ENCODE results near the gene EDEM3. TPM values are rescaled to one million over a fixed set of nuclear protein-coding genes. Genes with fewer than 3 reads are reported as not detected.
A peak's percentile ranks its signal among the peaks of the same experiment; 100 is the strongest.

The EDEM3 gene
- total RNA-seq, 1 experiment from 2014 or later: 33.3 TPM

- no peak for DNase-seq (ENCODE audit: low read depth)
Observed at GRCh38 chr1:184672013-184672726, 82.5 kb downstream of the EDEM3 start.

DNA sequence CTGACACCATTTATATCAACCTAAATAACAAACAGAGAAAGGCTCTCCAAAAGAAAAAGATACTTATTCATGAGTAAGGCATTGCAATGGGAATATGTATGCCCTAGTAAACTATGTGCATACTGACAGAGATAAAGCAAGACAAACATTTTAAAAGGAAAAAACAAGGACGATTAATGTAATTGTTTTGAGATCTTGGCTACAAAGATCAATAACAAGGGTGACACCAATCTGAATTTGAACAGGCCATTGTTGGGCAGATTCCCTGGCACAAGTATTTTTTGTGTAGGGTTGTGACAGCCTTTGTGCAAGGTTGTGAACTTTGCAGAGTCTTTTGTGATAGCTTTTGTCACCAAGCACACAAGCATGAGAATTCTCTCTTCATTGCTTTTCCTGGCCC, 85.3 kb downstream of the EDEM3 start:
- no peak for DNase-seq (ENCODE audit: low read depth)

DNA sequence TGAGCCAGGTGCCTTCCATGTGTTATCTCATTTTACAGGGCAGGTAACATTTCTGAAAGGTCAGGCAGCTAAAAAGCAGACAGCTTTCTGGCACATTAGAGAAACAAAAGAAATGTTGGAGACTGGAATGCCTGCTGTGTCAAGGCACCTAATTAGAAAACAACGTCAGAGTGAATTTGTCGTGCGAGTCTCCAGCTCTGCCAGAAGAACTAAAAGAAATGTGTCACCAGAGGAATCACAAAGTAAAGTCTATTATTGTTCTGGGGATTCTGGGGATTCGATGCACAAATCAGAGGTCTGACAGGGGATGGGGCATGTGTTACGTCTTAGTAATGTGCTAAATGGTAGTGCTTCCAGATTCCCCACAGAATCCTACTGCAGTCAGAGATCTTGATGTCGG, 89.3 kb downstream of the EDEM3 start:
- no peak for DNase-seq (ENCODE audit: low read depth)

DNA sequence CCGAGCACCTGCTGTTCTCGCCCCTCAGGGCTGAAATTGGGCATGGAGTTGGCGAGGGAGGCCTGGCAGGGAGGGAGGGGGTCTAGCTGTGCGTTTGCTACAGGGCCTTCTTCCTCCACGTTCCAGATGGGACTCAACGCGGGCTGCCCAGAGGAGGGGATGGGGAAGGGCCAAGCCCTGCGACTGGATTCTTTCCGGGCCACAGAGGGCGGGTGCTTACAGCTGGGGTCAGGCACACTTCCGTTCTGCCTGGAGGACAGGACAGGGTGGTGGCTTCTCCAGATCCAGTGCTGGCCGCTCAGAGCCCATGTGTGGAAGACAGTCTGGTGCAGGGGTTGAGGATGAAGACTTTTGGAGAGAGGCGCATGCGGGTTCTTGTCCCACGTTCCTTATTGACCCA, 90.0 kb downstream of the EDEM3 start:
- no peak for DNase-seq (ENCODE audit: low read depth)

GRCh38 chr1:184664042-184664660, 90.5 kb downstream of the EDEM3 start:
- peak; percentile 59 for DNase-seq (ENCODE audit: low read depth)

DNA sequence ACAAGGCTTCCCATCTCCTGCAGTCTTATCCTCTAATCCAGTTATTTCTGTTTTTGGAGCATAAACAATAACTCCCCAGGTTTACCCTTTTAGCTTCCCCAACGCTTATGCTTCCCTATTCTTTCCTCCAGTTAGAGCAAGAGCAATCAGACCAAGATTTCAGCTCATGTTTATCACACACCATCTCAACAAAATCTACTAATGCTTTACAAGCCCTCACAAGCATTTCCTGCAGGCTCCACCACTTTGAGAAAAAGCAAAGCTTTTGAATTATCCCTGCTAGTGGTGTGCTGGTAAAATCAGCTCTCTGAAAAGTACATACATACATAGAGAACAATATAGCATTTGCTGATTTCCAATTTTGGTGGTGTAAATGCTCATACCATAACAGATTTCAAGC, 92.9 kb downstream of the EDEM3 start:
- DNase-seq (ENCODE audit: low read depth): no peak

- no peak for DNase-seq (ENCODE audit: low read depth)
Observed at GRCh38 chr1:184660462-184661191, 94.0 kb downstream of the EDEM3 start.

GRCh38 chr1:184658055-184658454, 96.6 kb downstream of the EDEM3 start:
- DNase-seq (ENCODE audit: low read depth): no peak

DNA sequence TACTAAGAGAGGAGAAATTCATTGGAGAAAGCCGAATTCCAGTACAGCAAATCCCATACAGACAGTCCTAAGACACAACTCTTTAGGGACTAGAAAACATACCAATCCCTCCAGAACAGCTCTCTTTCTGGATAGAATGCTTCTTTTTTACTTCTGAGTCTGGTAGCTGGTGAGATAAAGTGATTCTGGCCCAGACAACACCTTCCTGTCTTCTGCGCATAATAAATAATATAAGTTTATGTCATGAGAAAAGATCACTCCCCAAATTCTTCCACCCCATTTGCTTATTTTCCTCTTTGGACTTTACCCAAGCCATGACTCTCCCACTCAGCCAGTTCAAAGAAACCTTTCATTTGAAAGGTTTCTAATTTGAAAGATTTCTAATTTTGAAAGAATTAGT, 98.4 kb downstream of the EDEM3 start:
- no peak for DNase-seq (ENCODE audit: low read depth)

GRCh38 chr1:184655185-184655584, 99.5 kb downstream of the EDEM3 start:
- no peak for DNase-seq (ENCODE audit: low read depth)

- DNase-seq (ENCODE audit: low read depth): no peak
Observed at GRCh38 chr1:184650177-184650866, 104.3 kb downstream of the EDEM3 start.

DNA sequence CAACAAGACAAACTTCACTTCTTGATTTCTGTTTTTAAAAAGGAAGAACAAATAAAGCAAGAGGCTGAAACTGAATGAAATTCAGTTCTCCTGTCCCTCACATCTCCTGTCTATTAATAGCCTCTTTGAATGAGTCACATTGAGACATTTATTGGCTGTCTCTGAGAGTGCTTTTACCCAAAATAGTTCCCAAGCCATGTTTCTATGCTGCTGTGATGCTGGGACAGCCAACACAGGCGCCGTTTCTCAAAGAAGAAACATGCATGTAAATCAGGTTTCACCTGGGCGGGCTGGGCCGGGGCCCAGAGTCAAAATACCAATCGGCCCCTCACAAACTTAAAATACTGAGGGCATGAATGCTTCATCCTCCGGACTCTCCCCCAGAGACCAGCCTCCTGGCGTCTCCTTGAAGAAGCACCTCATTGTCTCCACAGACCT, 105.2 kb downstream of the EDEM3 start:
- peak; percentile 37 for DNase-seq (ENCODE audit: low read depth)

GRCh38 chr1:184648856-184649201, 105.8 kb downstream of the EDEM3 start:
- DNase-seq (ENCODE audit: low read depth): no peak

GRCh38 chr1:184648160-184648855, 106.3 kb downstream of the EDEM3 start:
- no peak for DNase-seq (ENCODE audit: low read depth)

DNA sequence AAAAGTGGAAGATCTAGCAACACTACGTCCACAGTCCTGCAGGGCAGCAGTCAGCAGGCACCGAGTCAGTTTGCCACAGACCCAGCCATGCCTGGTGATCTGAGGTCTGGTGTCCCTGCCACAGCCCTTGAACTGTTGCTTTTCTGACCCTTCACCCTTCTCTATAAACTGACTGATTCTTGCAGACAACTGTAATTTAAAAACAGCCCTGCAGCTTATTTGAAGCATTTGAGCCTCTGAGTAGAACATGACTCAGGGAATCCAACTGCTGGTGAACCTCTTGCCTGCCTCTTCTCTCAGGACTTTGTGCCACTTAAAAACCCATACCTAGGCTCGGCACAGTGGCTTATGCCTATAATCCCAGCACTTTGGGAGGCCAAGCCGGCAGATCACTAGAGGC, 107.2 kb downstream of the EDEM3 start:
- no peak for DNase-seq (ENCODE audit: low read depth)

DNA sequence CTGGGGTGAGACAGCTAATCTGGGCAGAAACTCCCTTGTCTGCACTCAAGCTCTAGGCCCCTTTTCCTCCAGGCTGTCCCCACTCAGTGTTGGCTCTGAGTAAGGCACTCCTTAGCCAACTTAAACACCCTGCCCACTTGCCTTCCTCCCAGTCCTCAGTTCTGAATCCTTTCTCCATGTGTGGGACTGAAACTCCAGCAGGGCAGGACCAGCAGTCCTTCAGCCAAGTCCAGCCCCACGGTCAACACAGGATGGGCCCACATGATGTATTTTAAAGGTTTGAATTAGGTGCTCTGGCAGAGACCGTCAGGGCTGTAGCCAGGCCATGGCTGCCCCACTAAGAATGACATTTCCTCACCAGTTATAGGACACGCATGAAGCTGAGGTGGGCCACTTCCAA, 107.8 kb downstream of the EDEM3 start:
- no peak for DNase-seq (ENCODE audit: low read depth)

- no peak for DNase-seq (ENCODE audit: low read depth)
Observed at GRCh38 chr1:184646178-184646701, 108.4 kb downstream of the EDEM3 start.

DNA sequence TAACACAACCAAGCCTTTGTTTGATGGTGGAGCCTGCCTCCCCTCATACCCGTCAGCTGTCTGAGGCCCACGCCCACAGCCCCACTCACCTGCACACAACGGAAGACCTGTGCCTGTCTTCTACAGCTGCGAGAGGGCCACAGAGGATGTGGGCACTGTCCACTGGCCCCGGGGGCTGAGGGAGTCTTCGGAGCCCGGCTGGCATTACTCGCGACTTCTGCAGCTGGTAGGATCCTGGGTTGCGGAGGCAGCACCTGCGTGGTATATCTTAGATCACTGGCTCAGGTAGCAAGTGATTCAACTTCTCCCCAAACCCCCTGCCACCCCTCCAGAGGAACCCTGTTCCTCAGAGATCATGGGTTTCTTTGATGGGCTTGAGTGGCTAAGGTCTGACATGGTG, 109.9 kb downstream of the EDEM3 start:
- no peak for DNase-seq (ENCODE audit: low read depth)

GRCh38 chr1:184643661-184644060, 111.0 kb downstream of the EDEM3 start:
- DNase-seq (ENCODE audit: low read depth): no peak

DNA sequence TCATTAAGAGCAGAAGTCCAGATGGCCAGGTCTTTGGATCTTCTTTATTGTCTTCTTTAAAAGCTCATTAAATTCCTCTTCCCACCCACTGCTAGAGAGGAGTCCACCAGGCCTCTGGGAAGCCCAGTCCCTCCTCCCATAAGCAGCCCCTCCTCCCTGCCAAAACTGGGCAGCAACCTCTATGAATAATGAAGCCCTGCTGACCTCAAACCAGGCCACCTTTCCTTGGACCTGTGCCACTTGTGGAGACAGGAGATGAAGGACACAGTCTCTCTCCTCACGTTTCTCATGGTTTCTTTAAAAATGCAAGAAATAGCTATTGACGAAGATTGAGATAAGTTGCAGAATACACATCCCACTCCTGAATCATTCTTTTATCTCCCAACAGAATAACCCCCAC, 112.8 kb downstream of the EDEM3 start:
- DNase-seq (ENCODE audit: low read depth): no peak

- DNase-seq (ENCODE audit: low read depth): no peak
Observed at GRCh38 chr1:184640505-184640904, 114.2 kb downstream of the EDEM3 start.

Data from M059J (cell line).